NOMO-1 treated with DMSO at 0.1 percent for 48 hours (cell line): ENCODE data around the gene SHROOM3.

Experiments used
- DNase-seq: peaks from one replicate; lab custom pipeline; 2025; ENCODE audit not compliant: unreplicated experiment; lab: John Stamatoyannopoulos, UW

Gene SHROOM3

GRCh38 chr4:76654084-76654483, 219.1 kb downstream of the SHROOM3 start:
- no peak for DNase-seq

- DNase-seq, result no peak
Observed at GRCh38 chr4:76654791-76655190, 219.8 kb downstream of the SHROOM3 start.

- no peak for DNase-seq
Observed at GRCh38 chr4:76655566-76656479, 220.8 kb downstream of the SHROOM3 start.

- no peak for DNase-seq
Observed at GRCh38 chr4:76657443-76657842, 222.4 kb downstream of the SHROOM3 start.

- no peak for DNase-seq
Observed at GRCh38 chr4:76658231-76659102, 223.4 kb downstream of the SHROOM3 start.

- no peak for DNase-seq
Observed at GRCh38 chr4:76659103-76659490, 224.1 kb downstream of the SHROOM3 start.

- DNase-seq, result no peak
Observed at GRCh38 chr4:76663824-76664223, 228.8 kb downstream of the SHROOM3 start.

GRCh38 chr4:76665153-76665552, 230.1 kb downstream of the SHROOM3 start:
- DNase-seq, result no peak

GRCh38 chr4:76665721-76666120, 230.7 kb downstream of the SHROOM3 start:
- no peak for DNase-seq

GRCh38 chr4:76666944-76667532, 232.0 kb downstream of the SHROOM3 start:
- DNase-seq, result no peak

GRCh38 chr4:76670631-76671030, 235.6 kb downstream of the SHROOM3 start:
- no peak for DNase-seq

- DNase-seq, result no peak
Observed at GRCh38 chr4:76673362-76673761, 238.3 kb downstream of the SHROOM3 start.

- no peak for DNase-seq
Observed at GRCh38 chr4:76674983-76675382, 240.0 kb downstream of the SHROOM3 start.

GRCh38 chr4:76677571-76678326, 242.7 kb downstream of the SHROOM3 start:
- no peak for DNase-seq

- DNase-seq, result no peak
Observed at GRCh38 chr4:76679691-76680090, 244.7 kb downstream of the SHROOM3 start.

GRCh38 chr4:76680952-76681351, 245.9 kb downstream of the SHROOM3 start:
- DNase-seq, result no peak

- DNase-seq, result no peak
Observed at GRCh38 chr4:76681996-76682395, 247.0 kb downstream of the SHROOM3 start.

- no peak for DNase-seq
Observed at GRCh38 chr4:76683144-76683543, 248.1 kb downstream of the SHROOM3 start.

GRCh38 chr4:76687746-76688448, 252.9 kb downstream of the SHROOM3 start:
- no peak for DNase-seq

- DNase-seq, result no peak
Observed at GRCh38 chr4:76688619-76689144, 253.7 kb downstream of the SHROOM3 start.
